Panc1 (cell line): ENCODE measurements around the gene WDR5.

ENCODE experiments used
- CTCF ChIP-seq: fragments of 450-650 bp; IDR thresholded peaks from 2 replicates; pipeline ENCODE4 v1.5.1; 2017; ENCODE audit warnings: mild to moderate bottlenecking
- POLR2AphosphoS5 ChIP-seq: IDR thresholded peaks from 2 replicates; pipeline ENCODE4 v1.6.1; 2012; ENCODE audit warnings: mild to moderate bottlenecking, low read depth, low read length, moderate library complexity
- SIN3A ChIP-seq: IDR thresholded peaks from 2 replicates; pipeline ENCODE4 v1.6.1; 2012; ENCODE audit warnings: low read depth, mild to moderate bottlenecking, low read length, moderate library complexity, borderline replicate concordance; ENCODE audit not compliant: insufficient read depth
- TF ChIP-seq, protein P1 (sequence below), 2 experiments: IDR thresholded peaks; 2 replicates each; pipeline ENCODE4 v1.6.1; 2011 to 2012; ENCODE audit warnings: low read depth in 2 of 2, control low read depth in 1 of 2, low read length in 1 of 2, mild to moderate bottlenecking in 1 of 2, moderate library complexity in 1 of 2; ENCODE audit not compliant: insufficient read depth in 1 of 2

- no peak for TF ChIP-seq CTCF
- TF ChIP-seq, protein P1, sequence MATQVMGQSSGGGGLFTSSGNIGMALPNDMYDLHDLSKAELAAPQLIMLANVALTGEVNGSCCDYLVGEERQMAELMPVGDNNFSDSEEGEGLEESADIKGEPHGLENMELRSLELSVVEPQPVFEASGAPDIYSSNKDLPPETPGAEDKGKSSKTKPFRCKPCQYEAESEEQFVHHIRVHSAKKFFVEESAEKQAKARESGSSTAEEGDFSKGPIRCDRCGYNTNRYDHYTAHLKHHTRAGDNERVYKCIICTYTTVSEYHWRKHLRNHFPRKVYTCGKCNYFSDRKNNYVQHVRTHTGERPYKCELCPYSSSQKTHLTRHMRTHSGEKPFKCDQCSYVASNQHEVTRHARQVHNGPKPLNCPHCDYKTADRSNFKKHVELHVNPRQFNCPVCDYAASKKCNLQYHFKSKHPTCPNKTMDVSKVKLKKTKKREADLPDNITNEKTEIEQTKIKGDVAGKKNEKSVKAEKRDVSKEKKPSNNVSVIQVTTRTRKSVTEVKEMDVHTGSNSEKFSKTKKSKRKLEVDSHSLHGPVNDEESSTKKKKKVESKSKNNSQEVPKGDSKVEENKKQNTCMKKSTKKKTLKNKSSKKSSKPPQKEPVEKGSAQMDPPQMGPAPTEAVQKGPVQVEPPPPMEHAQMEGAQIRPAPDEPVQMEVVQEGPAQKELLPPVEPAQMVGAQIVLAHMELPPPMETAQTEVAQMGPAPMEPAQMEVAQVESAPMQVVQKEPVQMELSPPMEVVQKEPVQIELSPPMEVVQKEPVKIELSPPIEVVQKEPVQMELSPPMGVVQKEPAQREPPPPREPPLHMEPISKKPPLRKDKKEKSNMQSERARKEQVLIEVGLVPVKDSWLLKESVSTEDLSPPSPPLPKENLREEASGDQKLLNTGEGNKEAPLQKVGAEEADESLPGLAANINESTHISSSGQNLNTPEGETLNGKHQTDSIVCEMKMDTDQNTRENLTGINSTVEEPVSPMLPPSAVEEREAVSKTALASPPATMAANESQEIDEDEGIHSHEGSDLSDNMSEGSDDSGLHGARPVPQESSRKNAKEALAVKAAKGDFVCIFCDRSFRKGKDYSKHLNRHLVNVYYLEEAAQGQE (IDR thresholded peaks at IDR 0.05; ENCODE audit: insufficient read depth in 1 of 2, low read depth in 2 of 2, low read length in 1 of 2): no peak
- no peak for TF ChIP-seq POLR2AphosphoS5
- no peak for TF ChIP-seq SIN3A
Measured at GRCh38 chr9:134208310-134208841, 72.5 kb downstream of the WDR5 start.
